ENCODE results near the gene SCT.

Gene SCT

GRCh38 chr11:607020-607780 is 19.8 kb downstream of the SCT start:
- Histone ChIP-seq H3K36me3 (ENCODE audit: control insufficient read depth, insufficient read depth, low read length) (peaks cover 97% of the 10 kb centered on the region), H3K4me3 (ENCODE audit: extremely low read depth, insufficient read depth, low read length, poor library complexity, severe bottlenecking) (no peak overlapping the region), H3K9me3 (ENCODE audit: control insufficient read depth, low read length) (no peaks in the 10 kb centered on the region), H3K4me1 (ENCODE audit: control insufficient read depth, insufficient read depth, low read length, poor library complexity, severe bottlenecking) (no peaks in the 10 kb centered on the region), H3K27ac (ENCODE audit: low read depth, low read length, severe bottlenecking) (no peak overlapping the region)
- 97 to 98% methylated on average over 27 to 34 of the region's 35 CpGs for WGBS, 2 experiments (ENCODE audit: insufficient coverage in 2 of 2)

- WGBS, 2 experiments (ENCODE audit: insufficient coverage in 2 of 2), result 92 to 94% methylated on average over 14 to 19 of the region's 19 CpGs
- H3K27ac ChIP-seq (ENCODE audit: low read depth, low read length, severe bottlenecking), result no peak overlapping the region
- H3K4me1 ChIP-seq (ENCODE audit: control insufficient read depth, insufficient read depth, low read length, poor library complexity, severe bottlenecking), result no peaks in the 10 kb centered on the region
- H3K4me3 ChIP-seq (ENCODE audit: extremely low read depth, insufficient read depth, low read length, poor library complexity, severe bottlenecking), result no peak overlapping the region
- no peaks in the 10 kb centered on the region for H3K9me3 ChIP-seq (ENCODE audit: control insufficient read depth, low read length)
- peaks cover 98% of the 10 kb centered on the region for H3K36me3 ChIP-seq (ENCODE audit: control insufficient read depth, insufficient read depth, low read length)
Observed at GRCh38 chr11:606245-606644, 20.7 kb downstream of the SCT start.

DNA sequence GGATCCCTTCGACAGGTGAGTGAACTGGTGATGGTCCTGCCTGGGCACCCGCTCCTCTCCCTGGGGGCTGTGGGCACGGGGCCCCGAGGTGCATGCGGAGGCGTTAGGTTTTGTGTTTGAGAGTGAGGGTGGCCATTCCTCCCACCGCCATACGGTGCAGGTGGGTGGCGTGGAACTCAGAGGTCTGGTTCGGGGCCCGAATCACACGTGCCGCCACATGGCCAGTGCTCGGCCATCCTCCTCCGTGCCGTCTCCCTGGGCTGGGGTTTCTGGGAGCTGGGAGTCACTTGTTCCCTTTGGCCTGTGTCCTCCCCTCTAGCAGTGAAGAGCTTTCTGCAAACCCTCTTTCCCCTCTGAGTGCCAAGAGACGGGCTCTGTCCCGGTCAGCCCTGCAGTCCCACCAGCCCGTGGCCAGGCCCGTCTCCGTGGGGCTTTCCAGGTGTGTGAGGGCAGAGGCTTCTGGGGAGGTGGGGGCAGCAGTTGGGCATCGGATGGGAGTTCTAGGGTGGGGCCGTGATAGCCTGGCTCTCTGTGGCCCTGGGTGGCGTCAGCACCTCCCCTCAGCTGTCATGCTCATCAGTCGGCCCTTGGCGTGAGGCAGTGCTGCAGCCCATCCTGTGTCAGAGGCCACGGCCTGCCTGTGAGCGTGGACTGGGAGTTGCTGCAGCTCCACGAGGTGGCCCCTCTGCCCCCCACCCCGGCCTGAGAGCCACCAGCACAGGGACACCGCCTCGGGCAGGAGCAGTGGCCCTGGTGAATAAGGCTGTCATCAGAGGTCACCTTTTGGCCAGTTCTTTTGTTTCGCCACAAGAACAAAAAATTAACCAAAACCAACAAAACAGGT is 21.5 kb downstream of the SCT start:
- H3K4me3 ChIP-seq (ENCODE audit: extremely low read depth, insufficient read depth, low read length, poor library complexity, severe bottlenecking), result no peak overlapping the region
- H3K9me3 ChIP-seq (ENCODE audit: control insufficient read depth, low read length), result no peaks in the 10 kb centered on the region
- peaks cover 95% of the 10 kb centered on the region for H3K36me3 ChIP-seq (ENCODE audit: control insufficient read depth, insufficient read depth, low read length)
- H3K4me1 ChIP-seq (ENCODE audit: control insufficient read depth, insufficient read depth, low read length, poor library complexity, severe bottlenecking), result no peaks in the 10 kb centered on the region
- WGBS, 2 experiments (ENCODE audit: insufficient coverage in 2 of 2), result 96 to 98% methylated on average over 20 to 29 of the region's 33 CpGs
- H3K27ac ChIP-seq (ENCODE audit: low read depth, low read length, severe bottlenecking), result no peak overlapping the region

DNA sequence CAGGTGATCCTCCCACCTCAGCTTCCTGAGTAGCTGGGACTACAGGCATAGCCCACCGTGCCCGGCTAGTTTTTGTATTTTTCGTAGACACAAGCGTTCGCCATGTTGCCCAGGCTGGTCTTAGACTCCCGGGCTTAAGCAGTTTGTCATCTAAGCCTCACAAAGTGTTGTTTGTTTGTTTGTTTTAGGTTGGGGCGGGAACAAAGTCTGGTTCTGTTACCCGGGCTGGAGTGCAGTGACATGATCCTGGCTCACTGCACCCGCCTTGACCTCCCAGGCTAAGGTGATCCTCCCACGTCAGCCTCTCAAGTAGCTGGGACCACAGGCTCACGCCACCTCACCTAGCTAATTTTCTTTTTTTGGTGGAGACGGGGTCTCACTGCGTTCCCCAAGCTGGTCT is 23.8 kb downstream of the SCT start:
- H3K9me3 ChIP-seq (ENCODE audit: control insufficient read depth, low read length), result no peaks in the 10 kb centered on the region
- peaks cover 92% of the 10 kb centered on the region for H3K36me3 ChIP-seq (ENCODE audit: control insufficient read depth, insufficient read depth, low read length)
- no peak overlapping the region for H3K4me3 ChIP-seq (ENCODE audit: extremely low read depth, insufficient read depth, low read length, poor library complexity, severe bottlenecking)
- 95 to 98% methylated on average over 10 to 11 of the region's 13 CpGs for WGBS, 2 experiments (ENCODE audit: insufficient coverage in 2 of 2)
- no peak overlapping the region for H3K27ac ChIP-seq (ENCODE audit: low read depth, low read length, severe bottlenecking)
- no peaks in the 10 kb centered on the region for H3K4me1 ChIP-seq (ENCODE audit: control insufficient read depth, insufficient read depth, low read length, poor library complexity, severe bottlenecking)

GRCh38 chr11:601573-602245 is 25.3 kb downstream of the SCT start:
- WGBS, 2 experiments (ENCODE audit: insufficient coverage in 2 of 2), result 94 to 98% methylated on average over 12 to 23 of the region's 23 CpGs
- no peaks in the 10 kb centered on the region for H3K4me1 ChIP-seq (ENCODE audit: control insufficient read depth, insufficient read depth, low read length, poor library complexity, severe bottlenecking)
- H3K4me3 ChIP-seq (ENCODE audit: extremely low read depth, insufficient read depth, low read length, poor library complexity, severe bottlenecking), result no peak overlapping the region
- H3K36me3 ChIP-seq (ENCODE audit: control insufficient read depth, insufficient read depth, low read length), result peaks cover 90% of the 10 kb centered on the region
- no peak overlapping the region for H3K27ac ChIP-seq (ENCODE audit: low read depth, low read length, severe bottlenecking)
- no peaks in the 10 kb centered on the region for H3K9me3 ChIP-seq (ENCODE audit: control insufficient read depth, low read length)

- H3K36me3 ChIP-seq (ENCODE audit: control insufficient read depth, insufficient read depth, low read length), result peaks cover 92% of the 10 kb centered on the region
- H3K27ac ChIP-seq (ENCODE audit: low read depth, low read length, severe bottlenecking), result no peak overlapping the region
- no peaks in the 10 kb centered on the region for H3K4me1 ChIP-seq (ENCODE audit: control insufficient read depth, insufficient read depth, low read length, poor library complexity, severe bottlenecking)
- no peak overlapping the region for H3K4me3 ChIP-seq (ENCODE audit: extremely low read depth, insufficient read depth, low read length, poor library complexity, severe bottlenecking)
- no peaks in the 10 kb centered on the region for H3K9me3 ChIP-seq (ENCODE audit: control insufficient read depth, low read length)
- 95 to 96% methylated on average over 23 to 27 of the region's 30 CpGs for WGBS, 2 experiments (ENCODE audit: insufficient coverage in 2 of 2)
Observed at GRCh38 chr11:598005-598680, 28.8 kb downstream of the SCT start.

DNA sequence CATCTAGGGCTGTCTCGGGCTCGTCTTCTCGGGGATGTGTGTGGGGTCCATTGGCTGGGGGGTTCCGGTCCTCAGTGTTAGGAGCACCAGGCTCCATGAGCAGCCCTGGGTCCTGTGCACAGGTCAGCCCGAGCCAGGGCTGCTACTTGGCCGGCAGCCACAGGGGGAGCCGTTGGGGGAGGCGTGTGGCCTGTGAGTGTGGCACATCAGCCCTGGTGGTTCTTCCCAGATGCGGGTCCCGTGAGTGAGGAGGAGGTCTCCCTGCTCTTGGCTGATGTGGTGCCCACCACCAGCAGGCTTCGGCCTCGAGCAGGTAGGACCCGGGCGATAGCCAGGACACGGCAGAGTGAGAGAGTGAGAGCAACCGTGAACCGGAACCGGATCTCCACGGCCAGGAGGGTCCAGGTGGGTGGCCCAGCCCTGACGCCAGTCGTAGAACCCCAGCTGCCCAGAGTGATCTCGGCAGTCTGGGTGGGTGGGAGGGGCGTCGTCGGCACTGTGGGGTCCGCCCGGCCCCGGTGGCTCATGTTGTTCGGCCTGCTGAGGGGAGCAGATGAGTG is 29.7 kb downstream of the SCT start:
- no peak overlapping the region for H3K4me3 ChIP-seq (ENCODE audit: extremely low read depth, insufficient read depth, low read length, poor library complexity, severe bottlenecking)
- H3K9me3 ChIP-seq (ENCODE audit: control insufficient read depth, low read length), result no peaks in the 10 kb centered on the region
- H3K27ac ChIP-seq (ENCODE audit: low read depth, low read length, severe bottlenecking), result no peak overlapping the region
- no peaks in the 10 kb centered on the region for H3K4me1 ChIP-seq (ENCODE audit: control insufficient read depth, insufficient read depth, low read length, poor library complexity, severe bottlenecking)
- WGBS, 2 experiments (ENCODE audit: insufficient coverage in 2 of 2), result 96 to 97% methylated on average over 23 to 29 of the region's 29 CpGs
- H3K36me3 ChIP-seq (ENCODE audit: control insufficient read depth, insufficient read depth, low read length), result peaks cover 92% of the 10 kb centered on the region

DNA sequence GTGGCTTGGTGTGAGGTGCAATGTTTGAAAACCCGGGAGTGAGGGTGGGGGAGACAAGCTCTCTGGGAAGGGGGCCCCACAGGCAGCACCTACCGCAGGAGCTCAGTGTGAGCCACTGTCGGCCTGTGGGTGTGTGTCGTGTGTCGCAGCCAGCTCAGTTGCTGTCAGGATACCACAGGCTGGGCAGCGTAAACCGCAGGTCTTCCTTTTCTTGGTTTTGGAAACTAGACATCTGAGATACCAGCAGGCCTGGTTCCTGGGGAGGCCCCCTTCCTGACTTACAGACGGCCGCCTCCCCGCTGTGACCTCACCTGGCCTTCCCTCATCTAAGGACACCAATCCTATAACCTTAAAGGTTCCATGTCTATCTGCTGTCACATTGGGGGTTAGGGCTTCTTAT is 30.6 kb downstream of the SCT start:
- no peaks in the 10 kb centered on the region for H3K4me1 ChIP-seq (ENCODE audit: control insufficient read depth, insufficient read depth, low read length, poor library complexity, severe bottlenecking)
- H3K4me3 ChIP-seq (ENCODE audit: extremely low read depth, insufficient read depth, low read length, poor library complexity, severe bottlenecking), result no peak overlapping the region
- H3K27ac ChIP-seq (ENCODE audit: low read depth, low read length, severe bottlenecking), result no peak overlapping the region
- peaks cover 91% of the 10 kb centered on the region for H3K36me3 ChIP-seq (ENCODE audit: control insufficient read depth, insufficient read depth, low read length)
- WGBS, 2 experiments (ENCODE audit: insufficient coverage in 2 of 2), result 99 to 100% methylated on average over 7 to 10 of the region's 10 CpGs
- H3K9me3 ChIP-seq (ENCODE audit: control insufficient read depth, low read length), result no peaks in the 10 kb centered on the region

GRCh38 chr11:595400-595799 is 31.6 kb downstream of the SCT start:
- peaks cover 93% of the 10 kb centered on the region for H3K36me3 ChIP-seq (ENCODE audit: control insufficient read depth, insufficient read depth, low read length)
- H3K9me3 ChIP-seq (ENCODE audit: control insufficient read depth, low read length), result no peaks in the 10 kb centered on the region
- 98% methylated on average over 10 of the region's 10 CpGs for WGBS, 2 experiments (ENCODE audit: insufficient coverage in 2 of 2)
- no peak overlapping the region for H3K4me3 ChIP-seq (ENCODE audit: extremely low read depth, insufficient read depth, low read length, poor library complexity, severe bottlenecking)
- H3K27ac ChIP-seq (ENCODE audit: low read depth, low read length, severe bottlenecking), result no peak overlapping the region
- H3K4me1 ChIP-seq (ENCODE audit: control insufficient read depth, insufficient read depth, low read length, poor library complexity, severe bottlenecking), result no peaks in the 10 kb centered on the region

DNA sequence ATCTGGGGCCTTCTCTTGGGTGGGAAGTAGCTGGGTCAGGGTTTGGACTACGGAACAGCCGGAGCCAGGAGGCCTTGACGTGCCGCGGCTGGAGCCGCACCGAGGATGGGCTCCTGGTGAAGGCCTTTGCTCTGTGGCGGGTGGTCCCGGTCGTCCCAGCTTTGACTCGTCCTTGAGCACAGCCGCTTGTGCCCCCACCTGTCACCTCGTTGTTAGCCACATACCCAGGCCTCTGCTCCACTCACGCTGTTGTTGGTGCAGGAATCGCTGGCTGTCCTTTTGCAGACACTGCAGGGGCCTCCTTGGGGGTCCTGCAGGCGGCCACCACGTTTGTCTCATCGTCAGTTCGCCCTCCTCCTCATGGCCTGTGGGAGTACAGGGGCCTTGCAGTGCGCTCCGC is 33.6 kb downstream of the SCT start:
- H3K4me1 ChIP-seq (ENCODE audit: control insufficient read depth, insufficient read depth, low read length, poor library complexity, severe bottlenecking), result no peaks in the 10 kb centered on the region
- no peaks in the 10 kb centered on the region for H3K9me3 ChIP-seq (ENCODE audit: control insufficient read depth, low read length)
- WGBS, 2 experiments (ENCODE audit: insufficient coverage in 2 of 2), result 97% methylated on average over 15 to 21 of the region's 21 CpGs
- H3K27ac ChIP-seq (ENCODE audit: low read depth, low read length, severe bottlenecking), result no peak overlapping the region
- H3K36me3 ChIP-seq (ENCODE audit: control insufficient read depth, insufficient read depth, low read length), result peaks cover 94% of the 10 kb centered on the region
- H3K4me3 ChIP-seq (ENCODE audit: extremely low read depth, insufficient read depth, low read length, poor library complexity, severe bottlenecking), result no peak overlapping the region
